GM23338 (cell line): ENCODE data around the gene CACNB2. TPM values are rescaled to one million over a fixed set of nuclear protein-coding genes. Genes with fewer than 3 reads are reported as not detected.

Experiments used
- ATAC-seq: fragments of 200-7000 bp; cut with Tn5 transposase; 3 replicates; pipeline ENCODE4 v1.9.1; 2020
- DNase-seq: peaks from one replicate; pipeline ENCODE4 v3.0.0-alpha.2; 2015; ENCODE audit warnings: low spot score
- H2AFZ ChIP-seq: fragments of 200-600 bp; sonication (generic); 2 replicates; pipeline ENCODE4 v1.8.0; 2016; ENCODE audit warnings: antibody characterized with exemption, mild to moderate bottlenecking, moderate library complexity
- H3F3A ChIP-seq: fragments of 200-600 bp; sonication (generic); replicated peaks from 2 replicates; pipeline ENCODE4 v1.8.0; 2017; ENCODE audit warnings: antibody characterized with exemption, mixed run types, low read depth
- H3K27ac ChIP-seq: fragments of 200-600 bp; sonication (generic); 2 replicates; pipeline ENCODE4 v1.6.1; 2016; ENCODE audit warnings: low read depth
- H3K27me3 ChIP-seq: fragments of 200-600 bp; sonication (generic); 2 replicates; pipeline ENCODE4 v1.8.0; 2016; ENCODE audit warnings: mild to moderate bottlenecking, mixed run types, moderate library complexity; ENCODE audit not compliant: insufficient read depth
- H3K36me3 ChIP-seq: fragments of 200-600 bp; sonication (generic); 2 replicates; pipeline ENCODE4 v1.8.0; 2016; ENCODE audit warnings: mild to moderate bottlenecking; ENCODE audit not compliant: insufficient read depth
- H3K4me1 ChIP-seq: fragments of 200-600 bp; sonication (generic); 2 replicates; pipeline ENCODE4 v1.8.0; 2016; ENCODE audit warnings: mild to moderate bottlenecking, moderate library complexity; ENCODE audit not compliant: insufficient read depth
- H3K4me2 ChIP-seq: fragments of 200-600 bp; sonication (generic); 2 replicates; pipeline ENCODE4 v1.7.1; 2017; ENCODE audit warnings: mixed run types
- H3K4me3 ChIP-seq: fragments of 200-600 bp; sonication (generic); 2 replicates; pipeline ENCODE4 v1.6.1; 2016; ENCODE audit warnings: mixed run types
- H3K79me2 ChIP-seq: fragments of 200-600 bp; sonication (generic); replicated peaks from 2 replicates; pipeline ENCODE4 v1.8.0; 2017; ENCODE audit warnings: mild to moderate bottlenecking; ENCODE audit not compliant: insufficient read depth
- H3K9me2 ChIP-seq: fragments of 200-600 bp; sonication (generic); 2 replicates; pipeline ENCODE4 v1.8.0; 2017; ENCODE audit not compliant: insufficient read depth
- H4K20me1 ChIP-seq: fragments of 200-600 bp; sonication (generic); replicated peaks from 2 replicates; pipeline ENCODE4 v1.8.0; 2017; ENCODE audit warnings: mild to moderate bottlenecking; ENCODE audit not compliant: insufficient read depth
- H3K27ac Mint-ChIP-seq: 2 replicates; pipeline ENCODE4 v1.8.0; 2020; ENCODE audit warnings: inconsistent platforms, mild to moderate bottlenecking, moderate library complexity, mixed read lengths
- H3K27me3 Mint-ChIP-seq: 3 replicates; pipeline ENCODE4 v1.8.0; 2022; ENCODE audit warnings: low read depth, mild to moderate bottlenecking, moderate library complexity, mixed read lengths, inconsistent platforms; ENCODE audit not compliant: insufficient read depth, poor library complexity
- H3K36me3 Mint-ChIP-seq: 3 replicates; pipeline ENCODE4 v1.8.0; 2021; ENCODE audit warnings: low read depth, mild to moderate bottlenecking, inconsistent platforms, moderate library complexity, mixed read lengths
- H3K4me1 Mint-ChIP-seq: 3 replicates; pipeline ENCODE4 v1.8.0; 2020; ENCODE audit warnings: mild to moderate bottlenecking, inconsistent platforms, mixed read lengths
- H3K4me3 Mint-ChIP-seq: 3 replicates; pipeline ENCODE4 v1.8.0; 2021; ENCODE audit warnings: moderate library complexity, mild to moderate bottlenecking, inconsistent platforms, mixed read lengths
- H3K9me3 Mint-ChIP-seq: 3 replicates; pipeline ENCODE4 v1.8.0; 2020; ENCODE audit warnings: moderate library complexity, mild to moderate bottlenecking, inconsistent platforms, mixed read lengths
- CREB1 ChIP-seq: fragments of 250-450 bp; sonication (Bioruptor Pico); IDR thresholded peaks from 2 replicates; pipeline ENCODE4 v1.5.0; 2020; ENCODE audit warnings: low read depth, mild to moderate bottlenecking, moderate library complexity
- EZH2 ChIP-seq: fragments of 200-600 bp; sonication (generic); IDR thresholded peaks from one replicate; pipeline ENCODE4 v1.8.0; 2017; ENCODE audit warnings: antibody characterized with exemption, mild to moderate bottlenecking, low read depth; ENCODE audit not compliant: unreplicated experiment
- EZH2phosphoT487 ChIP-seq: fragments of 200-600 bp; sonication (generic); IDR thresholded peaks from one replicate; pipeline ENCODE4 v1.8.1; 2018; ENCODE audit warnings: antibody characterized with exemption; ENCODE audit not compliant: unreplicated experiment
- JUNB ChIP-seq: IDR thresholded peaks from one replicate; pipeline ENCODE4 v1.6.1; 2016; ENCODE audit warnings: antibody characterized with exemption; ENCODE audit not compliant: unreplicated experiment
- NANOG ChIP-seq: IDR thresholded peaks from 2 replicates; pipeline ENCODE4 v1.6.1; 2016; ENCODE audit warnings: antibody characterized with exemption, borderline replicate concordance
- POLR2AphosphoS5 ChIP-seq: IDR thresholded peaks from 2 replicates; pipeline ENCODE4 v1.6.1; 2016; ENCODE audit warnings: antibody characterized with exemption, low read depth
- STAT1 ChIP-seq: IDR thresholded peaks from one replicate; pipeline ENCODE4 v1.6.1; 2016; ENCODE audit warnings: antibody characterized with exemption; ENCODE audit not compliant: unreplicated experiment
- ZNF331 ChIP-seq: fragments of 250-450 bp; sonication (Bioruptor Pico); IDR thresholded peaks from 2 replicates; pipeline ENCODE4 v1.5.0; 2020; ENCODE audit warnings: low read depth, mild to moderate bottlenecking, moderate library complexity
- long read RNA-seq: library from polyadenylated mRNA; unstranded; transcript quantifications from one replicate; pipeline ENCODE4 v2.0.0, GENCODE V29; 2020; ENCODE audit not compliant: unreplicated experiment
- polyA plus RNA-seq: library from polyadenylated mRNA; unstranded; fragments of >200 nt; fragmentation: Nextera tagmentation; extraction: Ambion mirVana; gene quantifications from 2 replicates; pipeline ENCODE4 v1.2.1, GENCODE V29; 2016
- total RNA-seq: library from RNA; depleted of rRNA; stranded (reverse); fragments of >200 nt; shearing (Covaris generic); gene quantifications from 2 replicates; pipeline ENCODE4 v1.2.3, GENCODE V29; 2014; rRNA removed
- TF ChIP-seq, protein P1 (sequence below), 2 experiments: fragments of 200-600 bp in 1 of 2; sonication (generic) in 1 of 2; conservative IDR thresholded peaks; 2 replicates each; pipeline versions ENCODE4 v1.5.1 to v1.6.1; 2016 to 2017; ENCODE audit warnings: antibody characterized with exemption in 2 of 2, low read depth in 2 of 2, mild to moderate bottlenecking in 2 of 2, moderate library complexity in 1 of 2
- TF ChIP-seq, protein P2 (sequence below): fragments of 250-450 bp; sonication (Bioruptor Pico); IDR thresholded peaks from 2 replicates; pipeline ENCODE4 v1.5.0; 2020; ENCODE audit warnings: mild to moderate bottlenecking, moderate library complexity

CACNB2 gene
- total RNA-seq (3.8 and 5.9 TPM in 2 replicates), polyA plus RNA-seq (3.7 and 5.0 TPM in 2 replicates)
- long read RNA-seq, partial matches to known transcripts, result 0 of 2 reads
- long read RNA-seq, other reads (novel, unspliced or antisense), result 1 of 2 reads

DNA sequence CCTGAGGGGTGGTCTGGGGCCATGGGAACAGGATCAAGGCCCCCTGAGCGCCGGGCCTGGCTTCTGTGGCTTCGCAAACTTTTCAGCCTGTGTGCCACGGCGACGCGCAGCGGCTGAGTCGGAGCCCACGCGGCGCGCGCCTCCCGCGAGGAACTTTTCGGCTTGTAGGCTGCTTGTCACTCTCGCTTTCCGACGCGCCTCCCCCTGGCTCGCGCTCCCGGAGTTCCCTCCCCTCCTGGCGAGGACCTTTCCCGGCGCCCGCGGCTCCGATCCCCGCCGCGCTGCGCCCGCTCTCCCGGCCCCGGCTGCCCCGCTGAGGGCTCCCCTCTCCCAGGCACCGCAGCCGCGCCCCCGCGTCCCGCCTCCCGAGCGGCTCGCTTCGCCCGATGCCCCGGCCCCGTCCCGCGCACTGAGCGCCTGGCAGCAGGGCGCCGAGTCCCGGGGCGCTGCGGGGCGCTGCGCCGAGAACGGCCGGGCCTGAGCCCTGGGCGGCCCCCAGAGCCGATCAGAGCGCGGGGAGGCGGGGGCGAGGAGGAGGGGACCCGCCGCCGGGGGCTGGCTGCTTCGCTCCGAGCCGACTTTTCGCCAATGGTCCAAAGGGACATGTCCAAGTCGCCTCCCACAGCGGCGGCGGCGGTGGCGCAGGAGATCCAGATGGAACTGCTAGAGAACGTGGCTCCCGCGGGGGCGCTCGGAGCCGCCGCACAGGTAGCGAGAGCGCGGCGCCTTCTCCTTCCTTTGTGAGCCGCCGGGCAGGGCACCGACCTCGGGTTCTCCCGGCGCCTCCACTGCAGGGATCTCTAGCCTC is at the start of gene CACNB2:
Gene CACNB2 (plus strand): TSS at position 276 of the 808 bp plus-strand sequence.
- Histone ChIP-seq H3K36me3 (no peaks in the 10 kb centered on the region; the same call in 1 of the 2 replicates), H3K27ac (no peak within 1 kb of the TSS), H3K4me2 (peak within 1 kb of the TSS; percentile 99), H2AFZ (peak within 1 kb of the TSS; percentile 96), H3K27me3 (peaks cover 32% of the 10 kb centered on the region), H3K4me3 (peak within 1 kb of the TSS; percentile 87), H3K9me2 (no peaks in the 10 kb centered on the region), H3K79me2 (peaks cover 5% of the 10 kb centered on the region), H3K4me1 (peaks cover 32% of the 10 kb centered on the region), H3F3A (no peaks in the 10 kb centered on the region; the same call in 1 of the 2 replicates), H4K20me1 (no peaks in the 10 kb centered on the region; the same call in 1 of the 2 replicates)
- Mint-ChIP-seq H3K36me3 (no peaks in the 10 kb centered on the region), H3K27me3 (peaks cover 19% of the 10 kb centered on the region), H3K4me1 (peaks cover 45% of the 10 kb centered on the region), H3K27ac (no peak within 1 kb of the TSS), H3K4me3 (peak within 1 kb of the TSS; percentile 82), H3K9me3 (no peaks in the 10 kb centered on the region; the same call in 2 of the 3 replicates)
- ATAC-seq (peak; percentile 78), DNase-seq (peak; percentile 77)
- TF ChIP-seq CREB1 (CRISPR knock-in tag) (no peak), EZH2phosphoT487 (no peak), POLR2AphosphoS5 (peak; percentile 24; the same call in 1 of the 2 replicates), EZH2 (peak; percentile 32), JUNB (no peak)

- DNase-seq, result no peak
- peaks cover 33% of the 10 kb centered on the region for H3K4me1 Mint-ChIP-seq
- H3K27ac Mint-ChIP-seq, result peak overlapping the region; percentile 11; the same call in 1 of the 2 replicates
- peaks cover 7% of the 10 kb centered on the region; the same call in 1 of the 3 replicates for H3K36me3 Mint-ChIP-seq
- H3K27me3 Mint-ChIP-seq, result peaks cover 1% of the 10 kb centered on the region
- no peaks in the 10 kb centered on the region for H4K20me1 ChIP-seq
- H3K9me3 Mint-ChIP-seq, result no peaks in the 10 kb centered on the region; the same call in 2 of the 3 replicates
- no peak overlapping the region for H3K27ac ChIP-seq
- H3K9me2 ChIP-seq, result no peaks in the 10 kb centered on the region; the same call in 1 of the 2 replicates
- no peak overlapping the region for H3K4me3 Mint-ChIP-seq
- H3K4me3 ChIP-seq, result no peak overlapping the region
- no peak overlapping the region for H3K4me2 ChIP-seq
- H3K36me3 ChIP-seq, result no peaks in the 10 kb centered on the region
- H3K27me3 ChIP-seq, result no peaks in the 10 kb centered on the region
- no peak for ATAC-seq
- peaks cover 16% of the 10 kb centered on the region for H3K4me1 ChIP-seq
- no peaks in the 10 kb centered on the region for H3K79me2 ChIP-seq
- no peak overlapping the region for H2AFZ ChIP-seq
- H3F3A ChIP-seq, result no peaks in the 10 kb centered on the region
- TF ChIP-seq, protein P1, sequence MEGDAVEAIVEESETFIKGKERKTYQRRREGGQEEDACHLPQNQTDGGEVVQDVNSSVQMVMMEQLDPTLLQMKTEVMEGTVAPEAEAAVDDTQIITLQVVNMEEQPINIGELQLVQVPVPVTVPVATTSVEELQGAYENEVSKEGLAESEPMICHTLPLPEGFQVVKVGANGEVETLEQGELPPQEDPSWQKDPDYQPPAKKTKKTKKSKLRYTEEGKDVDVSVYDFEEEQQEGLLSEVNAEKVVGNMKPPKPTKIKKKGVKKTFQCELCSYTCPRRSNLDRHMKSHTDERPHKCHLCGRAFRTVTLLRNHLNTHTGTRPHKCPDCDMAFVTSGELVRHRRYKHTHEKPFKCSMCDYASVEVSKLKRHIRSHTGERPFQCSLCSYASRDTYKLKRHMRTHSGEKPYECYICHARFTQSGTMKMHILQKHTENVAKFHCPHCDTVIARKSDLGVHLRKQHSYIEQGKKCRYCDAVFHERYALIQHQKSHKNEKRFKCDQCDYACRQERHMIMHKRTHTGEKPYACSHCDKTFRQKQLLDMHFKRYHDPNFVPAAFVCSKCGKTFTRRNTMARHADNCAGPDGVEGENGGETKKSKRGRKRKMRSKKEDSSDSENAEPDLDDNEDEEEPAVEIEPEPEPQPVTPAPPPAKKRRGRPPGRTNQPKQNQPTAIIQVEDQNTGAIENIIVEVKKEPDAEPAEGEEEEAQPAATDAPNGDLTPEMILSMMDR (conservative IDR thresholded peaks at IDR 0.05; ENCODE audit: low read depth in 2 of 2), result no peak
- no peak for TF ChIP-seq ZNF331 (CRISPR knock-in tag)
- TF ChIP-seq NANOG, result no peak
- TF ChIP-seq STAT1, result no peak
- TF ChIP-seq JUNB, result no peak
- TF ChIP-seq, protein P2, sequence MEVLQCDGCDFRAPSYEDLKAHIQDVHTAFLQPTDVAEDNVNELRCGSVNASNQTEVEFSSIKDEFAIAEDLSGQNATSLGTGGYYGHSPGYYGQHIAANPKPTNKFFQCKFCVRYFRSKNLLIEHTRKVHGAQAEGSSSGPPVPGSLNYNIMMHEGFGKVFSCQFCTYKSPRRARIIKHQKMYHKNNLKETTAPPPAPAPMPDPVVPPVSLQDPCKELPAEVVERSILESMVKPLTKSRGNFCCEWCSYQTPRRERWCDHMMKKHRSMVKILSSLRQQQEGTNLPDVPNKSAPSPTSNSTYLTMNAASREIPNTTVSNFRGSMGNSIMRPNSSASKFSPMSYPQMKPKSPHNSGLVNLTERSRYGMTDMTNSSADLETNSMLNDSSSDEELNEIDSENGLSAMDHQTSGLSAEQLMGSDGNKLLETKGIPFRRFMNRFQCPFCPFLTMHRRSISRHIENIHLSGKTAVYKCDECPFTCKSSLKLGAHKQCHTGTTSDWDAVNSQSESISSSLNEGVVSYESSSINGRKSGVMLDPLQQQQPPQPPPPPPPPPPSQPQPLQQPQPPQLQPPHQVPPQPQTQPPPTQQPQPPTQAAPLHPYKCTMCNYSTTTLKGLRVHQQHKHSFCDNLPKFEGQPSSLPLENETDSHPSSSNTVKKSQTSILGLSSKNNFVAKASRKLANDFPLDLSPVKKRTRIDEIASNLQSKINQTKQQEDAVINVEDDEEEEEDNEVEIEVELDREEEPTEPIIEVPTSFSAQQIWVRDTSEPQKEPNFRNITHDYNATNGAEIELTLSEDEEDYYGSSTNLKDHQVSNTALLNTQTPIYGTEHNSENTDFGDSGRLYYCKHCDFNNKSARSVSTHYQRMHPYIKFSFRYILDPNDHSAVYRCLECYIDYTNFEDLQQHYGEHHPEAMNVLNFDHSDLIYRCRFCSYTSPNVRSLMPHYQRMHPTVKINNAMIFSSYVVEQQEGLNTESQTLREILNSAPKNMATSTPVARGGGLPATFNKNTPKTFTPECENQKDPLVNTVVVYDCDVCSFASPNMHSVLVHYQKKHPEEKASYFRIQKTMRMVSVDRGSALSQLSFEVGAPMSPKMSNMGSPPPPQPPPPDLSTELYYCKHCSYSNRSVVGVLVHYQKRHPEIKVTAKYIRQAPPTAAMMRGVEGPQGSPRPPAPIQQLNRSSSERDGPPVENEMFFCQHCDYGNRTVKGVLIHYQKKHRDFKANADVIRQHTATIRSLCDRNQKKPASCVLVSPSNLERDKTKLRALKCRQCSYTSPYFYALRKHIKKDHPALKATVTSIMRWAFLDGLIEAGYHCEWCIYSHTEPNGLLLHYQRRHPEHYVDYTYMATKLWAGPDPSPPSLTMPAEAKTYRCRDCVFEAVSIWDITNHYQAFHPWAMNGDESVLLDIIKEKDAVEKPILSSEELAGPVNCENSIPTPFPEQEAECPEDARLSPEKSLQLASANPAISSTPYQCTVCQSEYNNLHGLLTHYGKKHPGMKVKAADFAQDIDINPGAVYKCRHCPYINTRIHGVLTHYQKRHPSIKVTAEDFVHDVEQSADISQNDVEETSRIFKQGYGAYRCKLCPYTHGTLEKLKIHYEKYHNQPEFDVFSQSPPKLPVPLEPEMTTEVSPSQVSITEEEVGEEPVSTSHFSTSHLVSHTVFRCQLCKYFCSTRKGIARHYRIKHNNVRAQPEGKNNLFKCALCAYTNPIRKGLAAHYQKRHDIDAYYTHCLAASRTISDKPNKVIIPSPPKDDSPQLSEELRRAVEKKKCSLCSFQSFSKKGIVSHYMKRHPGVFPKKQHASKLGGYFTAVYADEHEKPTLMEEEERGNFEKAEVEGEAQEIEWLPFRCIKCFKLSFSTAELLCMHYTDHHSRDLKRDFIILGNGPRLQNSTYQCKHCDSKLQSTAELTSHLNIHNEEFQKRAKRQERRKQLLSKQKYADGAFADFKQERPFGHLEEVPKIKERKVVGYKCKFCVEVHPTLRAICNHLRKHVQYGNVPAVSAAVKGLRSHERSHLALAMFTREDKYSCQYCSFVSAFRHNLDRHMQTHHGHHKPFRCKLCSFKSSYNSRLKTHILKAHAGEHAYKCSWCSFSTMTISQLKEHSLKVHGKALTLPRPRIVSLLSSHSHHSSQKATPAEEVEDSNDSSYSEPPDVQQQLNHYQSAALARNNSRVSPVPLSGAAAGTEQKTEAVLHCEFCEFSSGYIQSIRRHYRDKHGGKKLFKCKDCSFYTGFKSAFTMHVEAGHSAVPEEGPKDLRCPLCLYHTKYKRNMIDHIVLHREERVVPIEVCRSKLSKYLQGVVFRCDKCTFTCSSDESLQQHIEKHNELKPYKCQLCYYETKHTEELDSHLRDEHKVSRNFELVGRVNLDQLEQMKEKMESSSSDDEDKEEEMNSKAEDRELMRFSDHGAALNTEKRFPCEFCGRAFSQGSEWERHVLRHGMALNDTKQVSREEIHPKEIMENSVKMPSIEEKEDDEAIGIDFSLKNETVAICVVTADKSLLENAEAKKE, result no peak
- TF ChIP-seq CREB1 (CRISPR knock-in tag), result no peak
- TF ChIP-seq EZH2phosphoT487, result no peak
- no peak for TF ChIP-seq POLR2AphosphoS5
These were observed 45.9 kb upstream of the CACNB2 start for GRCh38 chr10:18094332-18094731.
